Upper lobe of left lung (tissue), 6 donors: Measurements from ENCODE around the gene HAUS6. TPM values are rescaled to one million over a fixed set of nuclear protein-coding genes. Genes with fewer than 3 reads are reported as not detected.
"Not testable (repeated sequence)": the region's sequence is repeated elsewhere in the genome, so short reads cannot be mapped to it uniquely, and the experiment has no call there.

ENCODE experiments used
- ATAC-seq, 2 donors: fragments of 200-7000 bp; cut with Tn5 transposase; one replicate each; pipeline ENCODE4 v1.9.1; 2022; ENCODE audit warnings: mild to moderate bottlenecking in 2 of 2, moderate library complexity in 2 of 2; ENCODE audit not compliant: low FRiP score in 2 of 2
- DNase-seq, 2 donors: peaks; one replicate each; pipeline ENCODE4 v3.0.0-alpha.2; 2019 to 2020
- H3K27ac ChIP-seq, 4 donors: fragments of 200-600 bp; sonication (generic); one replicate each; pipeline ENCODE4 v1.5.1; 2016 to 2019
- H3K27me3 ChIP-seq, 4 donors: fragments of 200-600 bp; sonication (generic); one replicate each; pipeline ENCODE4 v1.5.1; 2017 to 2019
- H3K36me3 ChIP-seq, 4 donors: fragments of 200-600 bp; sonication (generic); one replicate each; pipeline ENCODE4 v1.5.1; 2016 to 2019
- H3K4me1 ChIP-seq, 4 donors: fragments of 200-600 bp; sonication (generic); one replicate each; pipeline ENCODE4 v1.5.1; 2018 to 2019
- H3K4me3 ChIP-seq, 4 donors: fragments of 200-600 bp; sonication (generic); one replicate each; pipeline ENCODE4 v1.5.1; 2017 to 2019; ENCODE audit warnings: mild to moderate bottlenecking in 2 of 4, moderate library complexity in 1 of 4
- H3K9me3 ChIP-seq, 4 donors: fragments of 200-600 bp; sonication (generic); one replicate each; pipeline ENCODE4 v1.5.1; 2018 to 2019
- EP300 ChIP-seq, 4 donors: sonication (generic); formaldehyde crosslinking; IDR thresholded peaks; one replicate each; pipeline ENCODE4 v1.5.1; 2017; ENCODE audit warnings: antibody characterized with exemption in 4 of 4, control low read depth in 2 of 4
- POLR2A ChIP-seq, 4 donors: fragments of 450-650 bp; IDR thresholded peaks; one replicate each; pipeline ENCODE4 v1.5.1; 2016 to 2017; ENCODE audit warnings: antibody characterized with exemption in 4 of 4, mild to moderate bottlenecking in 2 of 4
- POLR2AphosphoS5 ChIP-seq, 2 donors: sonication (generic); formaldehyde crosslinking; IDR thresholded peaks; one replicate each; pipeline ENCODE4 v1.5.1; 2017; ENCODE audit warnings: antibody characterized with exemption in 2 of 2
- WGBS, 2 donors: methylation state at CpG; one replicate each; pipeline ENCODE4 v1.1.5; 2017 to 2018; 5-methylcytosine and 5-hydroxymethylcytosine counted together
- total RNA-seq, 6 donors: library from RNA; depleted of rRNA in 4 of 6; stranded (reverse); fragments of >200 nt in 4 of 6; gene quantifications; one replicate each; pipeline versions ENCODE4 v1.1.0 to v1.2.1, GENCODE V29; 2016 to 2021
- TF ChIP-seq, protein P1 (sequence below), 6 experiments: fragments of 450-650 bp in 4 of 6; fragments of 200-600 bp in 2 of 6; sonication (generic) in 2 of 6; IDR thresholded peaks; one replicate each; pipeline ENCODE4 v1.5.1; 2016 to 2019; ENCODE audit warnings: antibody characterized with exemption in 6 of 6
- donor health status: DM: no; HTN: no; CAD: no; lungs with moderate emphysema.
- donor health status: DM: no; HTN: yes; CAD: no; lungs with severe emphysema.

Gene HAUS6
- total RNA-seq, 6 donors from 2014 or later = 3.3 to 11.8 (median 6.6) TPM

DNA sequence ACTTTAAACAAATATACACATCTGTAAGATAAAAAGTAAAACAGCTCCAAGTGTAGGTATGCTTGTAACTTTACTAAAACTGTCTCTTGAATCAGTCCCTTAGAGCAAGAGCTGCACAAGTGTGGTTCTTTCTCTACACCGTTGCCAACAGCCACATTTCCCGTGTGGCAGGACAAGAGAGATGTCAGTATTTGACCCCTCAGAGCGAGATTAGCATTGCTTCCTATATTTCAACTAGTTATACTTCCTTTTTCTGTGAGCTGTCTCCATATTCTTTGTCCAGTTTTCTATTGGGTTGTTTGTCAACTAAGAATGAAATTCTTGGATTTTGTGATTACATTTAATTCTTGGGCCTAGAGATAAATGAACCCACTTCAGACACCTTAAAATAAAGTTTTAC is 16.5 kb upstream of the HAUS6 start:
- ATAC-seq (no peak), DNase-seq (no peak)
- H3K9me3 ChIP-seq = no peaks in the 10 kb centered on the region
- TF ChIP-seq POLR2A (IDR thresholded peaks at IDR 0.05) (no peak), POLR2AphosphoS5 (IDR thresholded peaks at IDR 0.05) (no peak), EP300 (IDR thresholded peaks at IDR 0.05) (no peak)
- TF ChIP-seq, protein P1, sequence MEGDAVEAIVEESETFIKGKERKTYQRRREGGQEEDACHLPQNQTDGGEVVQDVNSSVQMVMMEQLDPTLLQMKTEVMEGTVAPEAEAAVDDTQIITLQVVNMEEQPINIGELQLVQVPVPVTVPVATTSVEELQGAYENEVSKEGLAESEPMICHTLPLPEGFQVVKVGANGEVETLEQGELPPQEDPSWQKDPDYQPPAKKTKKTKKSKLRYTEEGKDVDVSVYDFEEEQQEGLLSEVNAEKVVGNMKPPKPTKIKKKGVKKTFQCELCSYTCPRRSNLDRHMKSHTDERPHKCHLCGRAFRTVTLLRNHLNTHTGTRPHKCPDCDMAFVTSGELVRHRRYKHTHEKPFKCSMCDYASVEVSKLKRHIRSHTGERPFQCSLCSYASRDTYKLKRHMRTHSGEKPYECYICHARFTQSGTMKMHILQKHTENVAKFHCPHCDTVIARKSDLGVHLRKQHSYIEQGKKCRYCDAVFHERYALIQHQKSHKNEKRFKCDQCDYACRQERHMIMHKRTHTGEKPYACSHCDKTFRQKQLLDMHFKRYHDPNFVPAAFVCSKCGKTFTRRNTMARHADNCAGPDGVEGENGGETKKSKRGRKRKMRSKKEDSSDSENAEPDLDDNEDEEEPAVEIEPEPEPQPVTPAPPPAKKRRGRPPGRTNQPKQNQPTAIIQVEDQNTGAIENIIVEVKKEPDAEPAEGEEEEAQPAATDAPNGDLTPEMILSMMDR (IDR thresholded peaks at IDR 0.05) = no peak
- 51 to 59% methylated on average over 3 of the region's 3 CpGs for WGBS, 2 donors
- no peaks in the 10 kb centered on the region for H3K27me3 ChIP-seq
- no peak overlapping the region for H3K27ac ChIP-seq
- H3K4me1 ChIP-seq = peaks cover 8 to 18% (median 15%) of the 10 kb centered on the region in 4 donors
- peaks cover 60 to 94% (median 76%) of the 10 kb centered on the region in 4 donors for H3K36me3 ChIP-seq
- no peak overlapping the region for H3K4me3 ChIP-seq

GRCh38 chr9:19117039-19117716 is 14.5 kb upstream of the HAUS6 start:
- H3K4me1 ChIP-seq = peaks cover 0 to 7% (median 4%) of the 10 kb centered on the region in 4 donors
- no peaks in the 10 kb centered on the region for H3K27me3 ChIP-seq
- DNase-seq (no peak), ATAC-seq (no peak)
- TF ChIP-seq, protein P1 (IDR thresholded peaks at IDR 0.05) = no peak
- TF ChIP-seq POLR2A (IDR thresholded peaks at IDR 0.05) (no peak), POLR2AphosphoS5 (IDR thresholded peaks at IDR 0.05) (no peak), EP300 (IDR thresholded peaks at IDR 0.05) (no peak)
- no peak overlapping the region for H3K4me3 ChIP-seq
- no peak overlapping the region for H3K27ac ChIP-seq
- WGBS, 2 donors = 96 to 97% methylated on average over 5 of the region's 5 CpGs
- H3K36me3 ChIP-seq = peaks cover 50 to 87% (median 66%) of the 10 kb centered on the region in 4 donors
- no peaks in the 10 kb centered on the region for H3K9me3 ChIP-seq

GRCh38 chr9:19116107-19116790 is 13.5 kb upstream of the HAUS6 start:
- no peak for DNase-seq
- H3K27me3 ChIP-seq = no peaks in the 10 kb centered on the region
- H3K9me3 ChIP-seq = no peaks in the 10 kb centered on the region
- peaks cover 0 to 7% (median 4%) of the 10 kb centered on the region in 4 donors for H3K4me1 ChIP-seq
- TF ChIP-seq POLR2A (IDR thresholded peaks at IDR 0.05) (no peak), POLR2AphosphoS5 (IDR thresholded peaks at IDR 0.05) (no peak), EP300 (IDR thresholded peaks at IDR 0.05) (no peak)
- TF ChIP-seq, protein P1 (IDR thresholded peaks at IDR 0.05) = no peak
- peaks cover 50 to 86% (median 63%) of the 10 kb centered on the region in 4 donors for H3K36me3 ChIP-seq
- H3K4me3 ChIP-seq = no peak overlapping the region
- WGBS, 2 donors = 87 to 89% methylated on average over 10 of the region's 10 CpGs
- no peak for ATAC-seq
- H3K27ac ChIP-seq = no peak overlapping the region

DNA sequence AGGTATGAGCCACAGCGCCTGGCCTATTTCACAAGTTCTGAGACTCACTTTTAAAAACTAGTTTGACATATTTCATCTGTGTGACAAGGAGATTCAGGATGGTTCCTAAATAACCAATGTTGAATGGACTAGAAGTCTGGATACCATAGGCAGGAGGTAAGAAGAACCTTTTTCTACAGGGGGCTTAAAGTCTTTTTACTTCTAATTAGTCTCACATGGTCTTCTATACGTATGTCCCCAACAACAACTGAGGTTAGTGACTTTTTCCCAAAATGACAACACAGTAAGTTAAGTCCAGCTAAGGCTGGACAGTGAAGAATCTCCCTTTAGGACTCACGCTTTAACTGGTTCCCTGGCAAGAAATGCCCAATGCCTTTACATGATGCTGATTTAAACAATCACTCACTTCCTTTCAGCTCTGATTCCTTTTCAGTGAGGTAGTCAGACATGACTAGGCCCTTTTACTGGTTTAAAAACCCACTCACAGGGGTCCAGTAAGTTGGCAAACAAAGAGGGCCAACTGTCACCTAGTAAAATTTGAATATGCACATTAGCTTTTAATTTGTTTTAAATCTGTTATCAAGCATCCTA is 12.1 kb upstream of the HAUS6 start:
- whole genome bisulfite sequencing, 2 donors = 94% methylated on average over 3 of the region's 3 CpGs
- no peak overlapping the region for H3K4me3 ChIP-seq
- ATAC-seq (no peak), DNase-seq (no peak)
- H3K27me3 ChIP-seq = no peaks in the 10 kb centered on the region
- H3K27ac ChIP-seq = no peak overlapping the region
- no peaks in the 10 kb centered on the region for H3K9me3 ChIP-seq
- H3K4me1 ChIP-seq = peaks cover 0 to 6% (median 4%) of the 10 kb centered on the region in 4 donors
- TF ChIP-seq POLR2A (IDR thresholded peaks at IDR 0.05) (peak in 1 of 4 donors; percentile 17), EP300 (IDR thresholded peaks at IDR 0.05) (no peak)
- H3K36me3 ChIP-seq = peaks cover 37 to 71% (median 49%) of the 10 kb centered on the region in 4 donors

DNA sequence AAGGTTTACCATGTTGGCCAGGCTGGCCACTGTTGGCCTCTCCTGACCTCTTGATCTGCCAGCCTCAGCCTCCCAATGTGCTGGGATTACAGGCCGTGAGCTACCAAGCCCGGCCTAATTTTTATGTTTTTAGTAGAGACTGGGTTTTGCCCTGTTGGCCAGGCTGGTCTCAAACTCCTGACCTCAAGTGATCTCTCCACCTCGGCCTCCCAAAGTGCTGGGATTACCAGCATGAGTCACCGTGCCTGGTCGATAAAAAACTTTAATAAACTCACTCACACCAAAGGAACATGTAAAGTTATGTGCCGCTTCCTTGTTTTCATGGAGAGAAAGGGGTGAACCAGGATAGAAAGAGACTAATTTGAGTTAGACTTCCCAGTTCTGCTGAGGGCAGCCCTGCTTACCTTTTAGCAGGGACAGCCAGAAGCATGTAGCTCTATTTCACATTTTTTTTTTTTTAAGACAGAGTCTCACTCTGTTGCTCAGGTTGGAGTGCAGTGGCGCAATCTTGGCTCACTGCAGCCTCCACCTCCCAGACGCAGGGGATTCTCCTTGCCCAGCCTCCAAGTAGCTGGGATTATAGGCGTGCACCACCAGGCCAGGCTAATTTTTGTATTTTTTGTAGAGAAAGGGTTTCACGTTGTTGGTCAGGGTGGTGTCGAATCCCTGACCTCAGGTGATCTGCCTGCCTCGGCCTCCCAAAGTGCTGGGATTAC is 11.4 kb upstream of the HAUS6 start:
- TF ChIP-seq, protein P1 (IDR thresholded peaks at IDR 0.05) = no peak
- TF ChIP-seq POLR2AphosphoS5 (IDR thresholded peaks at IDR 0.05) (no peak), EP300 (IDR thresholded peaks at IDR 0.05) (no peak), POLR2A (IDR thresholded peaks at IDR 0.05) (no peak)
- 88 to 92% methylated on average over 12 of the region's 12 CpGs for WGBS, 2 donors
- Histone ChIP-seq H3K27me3 (no peaks in the 10 kb centered on the region), H3K4me1 (peaks cover 0 to 4% (median 2%) of the 10 kb centered on the region in 4 donors), H3K36me3 (peaks cover 33 to 64% (median 42%) of the 10 kb centered on the region in 4 donors), H3K4me3 (no peak overlapping the region), H3K9me3 (no peaks in the 10 kb centered on the region), H3K27ac (no peak overlapping the region)
- ATAC-seq (no peak), DNase-seq (no peak)

DNA sequence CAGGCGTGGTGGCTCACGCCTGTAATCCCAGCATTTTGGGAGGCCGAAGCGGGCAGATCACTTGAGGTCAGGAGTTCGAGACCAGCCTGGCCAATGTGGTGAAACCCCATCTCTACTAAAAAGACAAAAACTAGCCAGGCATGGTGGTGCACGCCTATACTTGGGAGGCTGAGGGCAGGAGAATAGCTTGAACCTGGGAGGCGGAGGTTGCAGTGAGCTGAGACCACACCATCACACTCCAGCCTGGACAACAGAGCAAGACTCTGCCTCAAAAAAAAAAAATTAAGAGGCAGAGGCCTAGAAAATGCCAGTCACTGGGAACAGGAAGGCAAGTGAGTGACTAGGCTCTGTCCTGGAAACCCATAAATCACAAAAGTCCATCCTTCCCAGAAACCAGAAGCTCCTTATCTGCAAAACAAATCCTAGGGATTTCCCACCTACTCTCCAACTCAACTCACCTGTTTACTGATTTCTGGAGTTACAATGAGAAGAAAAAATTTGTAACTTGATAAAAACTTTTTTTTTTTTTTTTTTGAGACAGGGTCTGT is 10.4 kb upstream of the HAUS6 start:
- not testable (repeated sequence) for H3K4me3 ChIP-seq, H3K4me1 ChIP-seq, H3K27ac ChIP-seq, H3K9me3 ChIP-seq, DNase-seq, H3K27me3 ChIP-seq, ATAC-seq
- H3K36me3 ChIP-seq = peaks cover 23 to 54% (median 34%) of the 10 kb centered on the region in 4 donors
- WGBS, 2 donors = 94 to 96% methylated on average over 7 of the region's 7 CpGs
